ENCODE data around the gene PTPRR.
A peak's percentile ranks its signal among the peaks of the same experiment; 100 is the strongest.
"Not testable (repeated sequence)": the region's sequence is repeated elsewhere in the genome, so short reads cannot be mapped to it uniquely, and the experiment has no call there.

Gene PTPRR

DNA sequence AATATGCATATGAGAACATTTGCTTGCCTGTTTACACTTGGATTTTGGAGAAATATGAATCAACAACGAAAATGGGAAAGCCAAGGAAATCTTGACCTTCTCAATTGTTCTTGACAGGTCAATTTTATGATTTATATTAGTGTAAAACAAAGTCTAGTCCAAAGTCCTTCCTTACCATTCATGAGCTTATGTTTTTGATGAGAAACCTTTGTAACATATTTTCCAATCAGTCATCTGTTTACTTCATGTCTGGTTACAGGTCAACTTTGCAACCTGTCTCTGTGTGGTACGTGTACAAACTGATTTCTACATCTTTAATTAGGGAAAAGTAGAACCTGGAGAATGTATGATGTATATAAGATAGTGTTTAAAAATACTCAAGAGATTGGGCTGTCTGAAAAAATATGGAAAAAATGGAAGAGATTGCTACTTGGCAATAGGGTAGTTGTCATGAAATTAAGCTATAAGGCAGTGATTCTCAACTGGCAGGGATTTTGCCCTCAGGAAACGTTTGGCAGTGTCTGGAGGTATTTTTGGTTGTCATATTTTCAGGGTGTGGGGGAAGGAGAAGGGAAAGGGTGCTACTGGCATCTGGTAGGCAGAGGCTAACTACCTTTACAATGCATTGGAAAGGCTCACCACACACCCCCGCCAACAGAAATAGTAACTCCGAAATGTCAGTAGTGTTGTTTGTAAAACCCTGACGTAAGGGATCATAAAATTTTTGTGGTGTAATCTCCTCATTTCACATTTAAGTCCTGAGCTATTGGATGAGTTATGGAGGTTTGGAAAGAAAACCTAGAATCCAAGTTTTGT, 172.9 kb downstream of the PTPRR start:
- DNase-seq (ENCODE audit: low spot score), result no peak

DNA sequence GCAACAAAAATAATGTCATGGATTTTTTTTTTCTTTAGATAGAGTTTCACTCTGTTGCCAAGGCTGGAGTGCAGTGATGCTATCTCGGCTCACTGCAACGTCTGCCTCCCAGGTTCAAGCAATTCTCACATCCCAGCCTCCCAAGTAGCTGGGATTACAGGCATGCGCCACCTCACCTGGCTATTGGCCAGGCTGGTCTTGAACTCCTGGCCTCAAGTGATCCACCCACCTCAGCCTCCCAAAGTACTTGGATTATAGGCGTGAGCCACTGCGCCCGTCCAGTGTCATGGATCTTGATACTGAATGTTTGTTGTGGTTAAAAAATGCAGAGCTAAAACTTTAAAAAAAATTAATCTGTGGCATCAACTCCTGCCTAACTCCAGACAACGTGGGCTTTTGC, 175.5 kb downstream of the PTPRR start:
- no peak for DNase-seq (ENCODE audit: low spot score)

DNA sequence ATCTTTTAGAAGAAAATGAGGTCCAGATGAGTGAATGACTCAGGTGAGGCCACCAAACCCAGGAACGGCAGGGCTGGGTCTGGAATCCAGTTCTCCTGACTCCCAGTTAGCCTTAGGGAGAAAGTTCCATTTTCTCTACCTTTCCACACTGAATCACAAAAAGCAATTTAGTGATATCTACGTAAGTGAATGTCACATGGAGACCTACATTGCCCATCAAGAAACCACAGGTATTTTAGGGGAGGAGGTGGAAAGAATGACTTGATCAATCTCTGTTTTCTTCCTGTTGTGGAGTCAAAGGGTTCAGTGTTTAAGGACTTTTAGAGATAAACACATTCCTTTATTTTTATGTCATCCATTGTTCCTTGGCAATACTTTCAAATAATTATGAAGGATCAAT, 176.4 kb downstream of the PTPRR start:
- DNase-seq (ENCODE audit: low spot score), result no peak

DNA sequence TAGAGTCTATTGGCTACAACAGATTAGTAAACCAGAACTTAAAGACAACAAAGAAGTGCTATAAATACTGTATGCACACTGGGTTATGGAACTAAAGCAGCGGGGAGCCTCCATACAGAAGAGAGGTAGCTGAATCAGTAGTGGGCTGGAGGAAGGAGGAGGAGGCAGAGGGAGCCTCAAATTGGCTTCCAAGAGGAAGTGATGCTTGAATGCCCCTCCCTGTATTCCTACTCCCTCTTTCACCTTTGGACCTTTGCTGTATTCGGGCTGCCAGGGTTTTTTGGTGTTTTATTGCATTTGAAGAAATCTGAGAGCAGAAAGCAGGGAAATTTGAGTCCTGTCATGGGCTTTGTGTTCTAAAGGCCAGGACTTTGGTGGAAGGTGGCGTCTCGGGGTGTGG, 179.3 kb downstream of the PTPRR start:
- DNase-seq (ENCODE audit: low spot score), result no peak

DNA sequence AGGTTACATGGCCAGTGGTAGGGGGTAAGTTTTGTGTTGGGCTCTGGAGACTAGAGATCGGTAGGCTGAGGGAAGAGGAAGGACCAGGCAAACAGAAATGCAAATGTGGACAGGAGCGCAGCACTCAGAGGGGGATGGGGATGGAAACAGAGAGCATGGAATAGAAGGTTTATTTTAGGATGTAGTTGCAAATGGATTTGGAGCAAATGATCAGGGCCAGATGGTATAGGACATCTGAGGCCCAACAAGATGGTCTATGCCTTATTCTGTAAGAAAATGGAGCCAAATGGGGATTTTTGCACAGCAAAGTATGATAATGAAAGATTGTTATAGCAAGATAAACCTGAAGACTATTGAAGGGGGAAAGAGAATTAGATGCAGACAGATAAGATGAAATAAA, 180.8 kb downstream of the PTPRR start:
- no peak for DNase-seq (ENCODE audit: low spot score)

DNA sequence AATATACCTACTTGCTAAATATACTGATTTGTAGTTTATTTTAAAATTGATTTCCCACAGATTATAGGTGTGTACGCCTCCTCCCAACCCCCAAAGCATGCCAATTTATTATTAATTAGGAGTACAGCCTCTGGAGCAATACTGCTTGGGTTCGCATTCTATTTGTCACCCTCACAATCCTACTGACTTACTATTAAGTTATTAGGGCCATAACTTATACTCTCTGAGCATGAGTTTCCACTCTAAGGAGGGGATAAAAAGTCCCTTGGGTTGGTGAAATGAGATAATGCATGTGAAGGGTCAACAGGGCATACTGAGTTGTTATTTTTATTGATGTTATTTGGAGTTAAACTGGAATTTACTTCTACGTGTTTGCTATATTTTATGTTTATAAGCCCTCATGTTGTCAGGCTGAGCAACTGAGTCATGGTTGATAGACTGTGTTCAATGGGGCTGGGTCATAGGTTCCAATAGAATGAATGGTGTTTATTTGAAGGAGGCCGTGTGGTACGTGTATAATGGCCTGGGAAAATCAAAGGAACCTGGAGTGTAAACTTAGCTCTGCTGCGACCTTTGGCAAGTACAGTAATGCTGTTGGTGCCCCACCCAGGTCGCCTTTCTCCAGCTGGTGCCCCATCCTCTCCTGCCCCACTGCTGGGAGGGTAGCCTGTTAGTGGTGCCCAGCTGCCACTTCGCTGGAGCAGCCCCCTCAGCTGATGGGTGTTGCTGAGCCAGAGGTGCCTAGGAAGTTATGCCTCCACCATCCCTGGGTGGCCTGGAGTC, 184.0 kb downstream of the PTPRR start:
- no peak for DNase-seq (ENCODE audit: low spot score)

DNA sequence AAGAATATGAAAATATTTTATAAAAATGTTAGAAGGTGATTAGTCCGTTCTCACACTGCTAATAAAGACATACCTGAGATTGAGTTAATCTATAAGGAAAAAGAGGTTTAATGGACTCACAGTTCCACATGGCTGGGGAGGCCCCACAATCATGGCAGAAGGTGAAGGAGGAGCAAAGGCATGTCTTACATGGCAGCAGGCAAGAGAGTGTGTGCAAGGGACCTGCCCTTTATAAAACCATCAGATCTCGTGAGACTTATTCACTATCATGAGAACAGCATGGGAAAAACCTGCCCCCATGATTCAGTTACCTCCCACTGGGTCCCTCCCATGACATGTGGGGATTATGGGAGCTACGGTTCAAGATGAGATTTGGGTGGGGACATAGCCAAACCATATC, 185.3 kb downstream of the PTPRR start:
- not testable (repeated sequence) for DNase-seq (ENCODE audit: low spot score)

DNA sequence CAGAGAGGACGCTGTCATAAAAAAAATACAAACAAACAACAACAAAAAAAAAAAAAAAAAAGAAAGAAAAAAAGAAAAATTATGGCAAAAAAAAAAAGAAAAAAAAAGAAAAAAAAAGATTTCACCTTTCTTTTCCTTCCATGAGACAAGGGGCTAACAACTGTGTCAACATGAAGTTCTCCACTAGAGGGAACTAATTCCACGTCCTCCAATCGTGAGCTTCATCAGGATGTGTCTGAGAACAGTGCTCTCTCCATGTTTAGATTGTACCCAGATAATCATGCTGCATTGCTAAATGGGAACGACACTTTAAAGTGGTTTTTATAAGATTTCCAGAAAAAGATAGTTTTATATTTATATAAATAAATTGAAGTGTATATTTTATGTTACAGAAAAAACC, 187.2 kb downstream of the PTPRR start:
- peak; percentile 49 for DNase-seq (ENCODE audit: low spot score)

DNA sequence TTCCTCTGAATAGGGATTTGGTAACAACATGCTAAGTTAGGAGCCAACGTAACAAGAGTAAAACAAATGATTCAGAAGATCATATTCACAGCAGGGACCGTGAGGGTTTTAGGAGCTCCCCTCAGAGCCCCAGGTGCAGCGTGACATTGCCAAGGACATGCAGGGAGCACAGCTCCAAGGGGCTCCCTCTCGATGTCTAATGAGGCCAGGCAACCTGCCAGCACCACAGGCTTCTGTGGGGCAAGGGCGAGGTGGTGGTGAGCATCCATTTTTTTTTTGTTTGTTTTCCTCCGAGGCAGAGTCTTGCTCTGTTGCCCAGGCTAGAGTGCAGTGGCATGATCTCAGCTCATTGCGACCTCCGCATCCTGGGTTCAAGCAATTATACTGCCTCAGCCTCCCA, 188.3 kb downstream of the PTPRR start:
- no peak for DNase-seq (ENCODE audit: low spot score)

DNA sequence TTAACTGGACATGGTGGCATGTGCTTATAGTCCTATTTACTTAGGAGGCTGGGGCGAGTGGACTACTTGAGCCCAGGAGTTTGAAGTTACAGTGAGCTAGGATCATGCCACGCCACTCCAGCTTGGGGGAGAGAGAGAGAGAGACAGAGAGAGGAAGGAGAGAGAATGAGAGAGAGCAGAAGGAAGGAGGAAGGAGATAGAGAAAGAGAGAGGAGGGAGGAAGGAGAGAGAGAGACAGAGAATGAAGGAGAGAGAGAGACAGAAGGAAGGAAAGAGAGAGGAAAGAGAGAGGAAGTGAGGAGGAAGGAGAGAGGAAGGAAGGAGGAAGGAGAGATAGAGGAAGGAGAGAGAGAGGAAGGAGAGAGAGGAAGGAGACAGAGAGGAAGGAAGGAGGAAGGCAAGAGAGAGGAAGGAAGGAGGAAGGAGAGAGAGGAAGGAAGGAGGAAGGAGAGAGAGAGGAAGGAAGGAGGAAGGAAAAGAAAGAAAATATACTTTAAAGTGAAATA, 189.8 kb downstream of the PTPRR start:
- no peak for DNase-seq (ENCODE audit: low spot score)

DNA sequence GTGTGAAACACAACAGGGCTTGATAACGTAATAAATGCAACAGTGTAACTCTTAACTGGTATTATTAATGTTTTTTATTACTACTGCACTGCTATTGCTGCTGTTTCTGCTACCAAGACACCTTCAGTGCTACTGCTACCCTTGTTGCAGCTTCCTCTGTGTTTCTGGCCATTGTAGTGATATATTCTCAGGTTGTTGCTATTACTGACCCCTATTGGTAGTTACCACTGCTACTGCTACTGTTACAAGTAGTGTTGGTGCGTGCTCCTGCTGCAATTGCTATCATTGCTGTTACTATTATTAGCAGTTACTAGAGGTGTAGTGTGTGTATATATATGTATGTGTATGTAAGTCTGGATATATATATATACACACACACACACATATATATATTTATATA, 196.1 kb downstream of the PTPRR start:
- no peak for DNase-seq (ENCODE audit: low spot score)

DNA sequence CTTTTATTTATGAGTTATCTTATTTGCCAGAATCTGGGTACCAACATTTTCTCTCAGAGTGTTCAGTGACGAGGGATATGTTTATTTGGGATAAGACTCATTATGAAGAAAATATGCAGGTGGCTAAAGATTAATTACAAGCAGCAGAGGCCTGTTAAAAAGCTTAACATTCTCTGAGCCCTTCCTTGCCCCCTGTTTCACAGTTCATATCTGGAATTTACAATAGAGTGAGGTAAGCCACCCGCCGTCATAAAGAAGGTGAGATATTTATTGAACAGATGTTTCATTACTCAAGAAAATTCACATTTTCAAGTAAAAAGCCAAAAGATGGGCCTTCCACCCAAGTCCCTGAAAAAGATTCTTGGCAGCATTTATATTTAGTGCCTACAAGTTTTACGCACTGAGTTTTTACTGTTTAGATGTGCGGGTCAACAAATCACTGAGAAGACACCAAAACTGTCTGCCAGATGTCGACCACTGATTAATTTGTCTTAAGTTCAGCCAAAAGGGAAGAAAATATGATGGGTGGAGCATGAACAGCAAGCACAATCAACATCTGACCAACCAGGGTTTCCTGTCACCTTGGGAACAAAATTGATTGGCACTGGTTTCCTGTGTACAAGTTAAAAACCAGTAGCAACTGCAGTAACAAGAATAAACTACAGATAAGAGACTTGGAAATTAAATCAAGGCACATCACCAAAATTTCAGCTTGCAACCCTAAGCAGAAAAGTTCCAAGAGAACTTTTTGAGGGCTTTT, 197.8 kb downstream of the PTPRR start:
- DNase-seq (ENCODE audit: low spot score), result no peak

DNA sequence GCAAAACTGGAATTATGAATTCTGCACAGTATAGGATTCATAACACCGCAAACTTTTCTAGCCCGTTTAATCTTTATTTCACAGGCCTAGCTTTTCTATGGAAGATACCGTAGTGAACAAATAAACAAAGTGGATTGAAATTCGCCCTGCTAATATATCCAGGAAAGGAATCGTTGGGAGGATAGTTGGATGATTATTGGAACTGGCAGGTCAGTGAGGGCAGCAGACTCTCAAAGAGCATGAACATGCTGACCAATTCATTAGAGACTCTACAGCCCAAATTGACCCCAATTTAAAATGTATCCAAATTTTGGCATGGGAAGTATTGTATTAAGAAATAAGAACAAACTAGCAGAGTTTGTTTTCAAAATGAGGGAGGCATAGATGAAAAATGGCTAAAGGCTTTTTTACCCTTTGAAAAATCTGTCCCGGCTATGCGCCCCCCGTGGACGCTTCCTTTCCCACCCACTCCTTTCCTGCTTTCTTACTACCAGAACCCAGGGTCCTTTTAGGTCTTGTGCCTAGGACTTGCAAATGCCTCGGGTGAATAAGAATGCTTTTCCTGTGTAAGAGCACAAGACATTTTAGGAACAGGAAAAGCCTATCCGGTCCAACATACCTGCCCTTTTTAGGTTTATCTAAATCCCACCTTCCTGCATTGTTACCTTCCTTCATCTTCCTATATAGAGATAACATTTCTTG, 198.7 kb downstream of the PTPRR start:
- no peak for DNase-seq (ENCODE audit: low spot score)

DNA sequence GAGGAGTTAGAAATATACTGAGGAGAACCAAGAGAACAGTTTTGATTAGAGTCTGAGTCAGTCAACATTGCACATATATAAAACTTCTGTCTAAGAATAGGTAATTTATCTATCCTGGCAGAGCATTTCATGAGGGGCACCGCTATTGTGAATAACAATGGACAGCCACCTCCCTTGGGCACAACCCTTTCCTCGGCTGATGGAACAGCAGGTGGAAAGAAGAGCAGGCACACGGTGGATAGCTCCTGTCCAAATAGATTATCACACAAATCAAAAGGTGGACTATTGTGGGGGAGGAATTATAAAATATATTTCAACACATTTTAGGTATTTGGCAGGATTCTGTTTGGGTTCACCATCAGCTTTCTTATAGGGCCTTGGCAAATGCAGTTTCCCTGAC, 199.3 kb downstream of the PTPRR start:
- DNase-seq (ENCODE audit: low spot score), result no peak

DNA sequence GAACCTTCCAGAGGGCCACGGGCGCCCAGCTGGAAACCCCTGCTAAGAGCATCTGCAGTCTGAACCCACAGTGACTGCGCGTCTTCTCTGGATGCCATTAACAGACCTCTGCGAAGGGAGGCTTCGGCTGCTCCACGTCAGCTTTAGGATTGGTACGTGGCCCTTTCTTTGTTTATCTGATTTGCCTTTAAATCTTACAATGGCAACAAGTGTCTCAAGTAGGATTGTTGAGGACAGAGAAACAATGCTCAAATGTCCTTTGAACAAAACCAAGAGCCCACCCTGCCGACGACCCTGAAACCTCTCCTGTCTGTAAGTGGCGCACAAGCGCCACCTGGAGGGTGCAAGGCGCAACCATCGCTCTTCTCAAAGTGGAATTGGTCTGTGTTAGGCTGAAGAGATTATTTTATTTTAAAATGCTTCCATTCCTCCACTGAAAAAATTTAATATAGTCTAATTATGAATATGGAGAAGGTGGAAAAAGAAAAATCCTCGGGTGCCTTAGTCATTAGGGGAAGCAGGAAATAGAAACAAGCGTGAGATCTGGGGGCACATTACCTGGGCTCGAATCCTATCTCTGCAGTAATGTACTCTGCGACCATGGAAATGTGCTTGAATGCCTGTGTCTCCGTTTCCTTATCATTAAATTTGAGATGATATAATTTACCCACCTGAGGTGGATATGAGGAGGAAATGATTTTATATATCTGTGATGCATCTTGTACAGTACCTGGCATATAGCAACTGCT, 200.7 kb downstream of the PTPRR start:
- DNase-seq (ENCODE audit: low spot score), result peak; percentile 43

DNA sequence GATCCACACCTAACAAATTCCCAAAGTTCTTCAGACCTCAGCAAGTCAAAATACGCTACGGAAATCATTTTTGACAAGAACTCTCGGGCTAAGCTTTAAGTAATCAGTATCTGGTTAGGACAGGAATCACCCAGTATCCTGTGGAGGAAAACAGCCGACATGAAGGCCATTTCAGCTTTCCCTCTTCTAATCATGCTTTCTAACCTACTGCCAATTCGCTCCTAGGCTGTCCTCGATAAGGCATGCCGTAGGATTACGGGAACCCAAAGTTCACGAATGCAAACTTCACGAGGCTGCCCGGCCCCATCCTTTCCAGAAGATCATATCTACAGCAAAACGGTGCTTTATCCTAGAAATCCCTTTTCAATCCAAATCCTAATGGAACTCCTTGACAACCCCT, 201.5 kb downstream of the PTPRR start:
- DNase-seq (ENCODE audit: low spot score), result no peak

DNA sequence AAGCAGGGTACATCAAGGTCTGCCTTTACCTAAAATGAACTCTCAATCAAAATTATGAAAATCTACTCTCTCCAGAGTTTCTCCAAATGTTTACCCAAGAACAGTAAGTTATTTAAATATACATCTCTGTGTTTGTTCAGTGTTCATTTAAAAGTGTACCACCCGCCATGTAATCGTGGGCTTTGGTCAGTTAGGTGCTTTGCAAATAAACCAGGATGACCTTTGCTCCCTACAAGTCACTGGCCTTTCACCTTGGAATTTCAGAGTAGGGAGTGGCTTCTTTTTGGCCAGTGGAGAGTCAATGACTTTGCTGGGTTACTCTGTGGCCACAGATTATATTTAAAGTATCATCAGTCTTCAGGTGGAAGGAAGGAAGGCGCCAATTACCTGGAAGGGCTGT, 208.7 kb downstream of the PTPRR start:
- no peak for DNase-seq (ENCODE audit: low spot score)

DNA sequence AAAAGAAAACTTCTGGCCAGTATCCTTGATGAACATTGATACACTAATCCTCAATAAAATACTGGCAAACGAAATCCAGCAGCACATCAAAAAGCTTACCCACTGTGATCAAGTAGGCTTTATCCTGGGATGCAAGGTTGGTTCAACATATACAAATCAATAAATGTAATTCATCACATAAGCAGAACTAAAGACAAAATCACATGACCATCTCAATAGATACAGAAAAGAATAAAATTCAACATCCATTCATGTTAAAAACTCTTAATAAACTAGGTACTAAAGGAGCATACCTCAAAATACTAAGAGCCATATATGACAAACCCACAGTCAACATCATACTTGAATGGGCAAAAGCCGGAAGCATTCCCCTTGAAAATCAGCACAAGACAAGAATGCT, 211.5 kb downstream of the PTPRR start:
- no peak for DNase-seq (ENCODE audit: low spot score)

DNA sequence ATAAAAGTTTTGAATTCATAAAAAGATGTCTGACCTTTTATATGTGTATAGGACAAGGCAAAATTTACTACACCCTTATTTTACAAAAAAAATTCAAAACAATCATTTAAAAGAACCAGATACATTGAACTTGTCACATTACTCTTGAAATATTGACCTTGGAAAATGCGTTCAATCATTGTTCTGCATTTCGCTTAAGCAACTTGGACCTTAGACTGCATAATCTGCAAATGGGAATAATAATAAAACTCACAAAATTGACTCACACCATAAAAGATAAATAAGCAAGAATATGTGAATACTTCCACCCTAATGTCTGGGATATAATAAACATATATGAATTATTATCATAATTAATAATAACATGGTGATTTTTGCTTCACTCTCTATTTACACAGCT, 213.9 kb downstream of the PTPRR start:
- DNase-seq (ENCODE audit: low spot score), result no peak

DNA sequence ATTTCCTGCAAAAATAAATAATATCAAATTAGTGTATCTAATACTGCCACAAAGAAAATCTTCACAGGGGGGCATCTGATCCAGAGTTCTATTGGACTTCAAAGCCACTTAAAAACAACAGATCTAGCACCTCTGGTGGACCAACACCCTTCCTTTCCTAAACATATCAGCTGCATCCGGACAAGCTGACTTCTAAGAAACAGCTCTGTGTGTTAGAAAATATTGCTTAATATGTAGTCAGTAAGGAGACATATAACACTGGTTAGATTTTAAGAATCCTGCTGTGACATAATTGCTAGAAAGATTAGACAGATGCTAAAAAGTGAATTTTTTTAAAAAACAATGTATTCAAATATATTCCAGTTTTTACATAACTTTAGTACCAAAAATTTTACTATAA, 222.2 kb downstream of the PTPRR start:
- no peak for DNase-seq (ENCODE audit: low spot score)

DNA sequence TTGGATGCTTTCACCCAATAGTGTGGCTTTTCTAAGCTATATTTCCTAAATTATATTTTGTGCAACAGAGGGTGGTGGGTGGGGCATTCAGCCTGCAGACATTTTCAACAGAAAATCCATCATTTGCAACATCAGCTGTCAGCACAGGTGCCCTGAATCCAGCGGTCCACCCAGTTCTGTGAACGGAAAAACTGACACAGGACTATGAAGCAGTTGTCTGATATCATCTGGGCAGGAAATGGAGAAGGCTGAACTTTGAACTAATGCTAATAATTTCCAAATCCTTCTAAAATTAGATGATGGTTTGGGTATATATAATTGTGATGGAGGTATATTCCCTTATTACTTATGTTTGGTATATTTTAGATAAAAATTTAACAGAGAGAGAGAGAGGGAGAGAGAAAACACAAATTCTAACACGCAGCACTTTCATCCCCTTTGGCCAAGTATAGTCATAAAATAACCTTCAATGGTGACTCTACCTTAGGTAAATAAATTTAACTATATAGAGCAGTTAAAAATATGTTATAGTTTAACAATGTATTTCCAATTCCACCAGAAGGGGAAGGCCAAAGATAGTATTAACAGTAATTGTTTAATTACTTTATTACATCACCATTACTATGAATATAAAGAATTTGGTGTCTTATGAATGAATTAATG, 225.0 kb downstream of the PTPRR start:
- DNase-seq (ENCODE audit: low spot score), result no peak

Data from AG08396 (cell line).